Measurements from ENCODE around the gene CDH24. TPM values are rescaled to one million over a fixed set of nuclear protein-coding genes. Genes with fewer than 3 reads are reported as not detected.

The CDH24 gene
- total RNA-seq, 6 donors from 2014 or later, result 2.0 to 8.0 (median 4.2) TPM

GRCh38 chr14:23002592-23002991 lies 54.7 kb downstream of the CDH24 start:
- Histone ChIP-seq H3K27me3 (no peaks in the 10 kb centered on the region), H3K27ac (no peak overlapping the region), H3K9me3 (no peaks in the 10 kb centered on the region), H3K4me3 (no peak overlapping the region), H3K36me3 (peaks cover 0 to 12% (median 2%) of the 10 kb centered on the region in 4 donors), H3K4me1 (peaks cover 10 to 14% (median 11%) of the 10 kb centered on the region in 4 donors)
- DNase-seq (no peak), ATAC-seq (ENCODE audit: low FRiP score in 2 of 2) (no peak)
- no peak for TF ChIP-seq CTCF (IDR thresholded peaks at IDR 0.05)
- no peak for TF ChIP-seq EP300 (IDR thresholded peaks at IDR 0.05)
- 95 to 98% methylated on average over 3 of the region's 3 CpGs for whole genome bisulfite sequencing, 2 donors

DNA sequence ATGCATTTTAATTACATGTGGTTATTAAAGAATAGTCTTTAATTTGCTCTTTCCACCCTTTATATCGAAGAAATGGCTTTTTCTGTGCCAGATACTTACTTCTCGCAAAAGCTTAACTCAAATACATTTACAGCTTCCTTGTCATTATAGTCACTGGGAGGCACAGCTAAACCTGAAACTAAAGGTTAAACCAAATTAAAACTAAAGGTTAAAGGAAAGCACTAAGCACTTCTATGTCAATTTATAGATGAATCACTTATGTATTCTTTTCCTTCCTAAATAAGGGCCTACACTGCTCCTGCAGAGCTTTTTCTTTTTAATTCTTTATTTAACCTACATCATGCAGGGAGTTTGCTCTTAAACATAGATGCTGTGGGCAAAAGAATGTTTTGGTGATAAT lies 56.5 kb downstream of the CDH24 start:
- H3K27ac ChIP-seq, result no peak overlapping the region
- peaks cover 0 to 12% (median 2%) of the 10 kb centered on the region in 4 donors for H3K36me3 ChIP-seq
- no peaks in the 10 kb centered on the region for H3K9me3 ChIP-seq
- peaks cover under 1 to 8% (median 3%) of the 10 kb centered on the region in 4 donors for H3K4me1 ChIP-seq
- no peaks in the 10 kb centered on the region for H3K27me3 ChIP-seq
- ATAC-seq (ENCODE audit: low FRiP score in 2 of 2) (no peak), DNase-seq (no peak)
- H3K4me3 ChIP-seq, result no peak overlapping the region
- 93 to 100% methylated on average over 2 of the region's 2 CpGs for WGBS, 2 donors
- TF ChIP-seq POLR2A (IDR thresholded peaks at IDR 0.05) (no peak), EP300 (IDR thresholded peaks at IDR 0.05) (no peak), CTCF (IDR thresholded peaks at IDR 0.05) (no peak), POLR2AphosphoS5 (IDR thresholded peaks at IDR 0.05) (no peak)

DNA sequence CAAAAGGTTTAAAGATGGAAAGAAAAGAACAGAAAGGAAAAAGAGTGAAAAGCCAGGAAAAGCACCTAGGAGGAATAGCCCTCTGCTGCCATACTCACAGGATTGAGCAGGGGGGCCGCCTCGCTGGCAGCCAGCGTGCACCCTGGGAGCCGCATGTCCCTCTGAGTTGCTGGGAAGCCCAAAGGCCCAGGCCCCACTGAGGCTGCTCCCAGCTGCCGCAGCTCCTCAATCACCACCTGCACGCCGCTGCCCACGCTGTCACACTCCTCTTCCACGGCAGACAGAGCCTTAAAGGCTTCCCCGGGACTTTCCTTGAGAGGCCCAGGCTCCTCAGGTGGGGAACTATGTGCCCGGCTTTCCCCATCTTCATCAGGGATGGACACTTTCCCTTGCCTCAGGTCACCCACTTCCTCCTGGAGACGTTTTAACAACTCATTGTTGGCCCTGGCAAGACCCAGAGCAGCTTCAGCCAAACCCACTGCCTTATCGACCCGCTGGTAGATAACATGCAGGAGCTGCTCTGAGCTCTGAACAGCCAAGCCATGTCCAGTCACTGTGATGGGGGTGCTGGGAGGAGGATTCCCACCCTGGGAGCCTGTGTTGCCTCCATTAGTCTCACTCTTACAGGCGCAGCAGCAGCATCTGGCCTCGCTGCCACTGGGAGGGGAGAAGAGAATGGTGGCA lies 58.8 kb downstream of the CDH24 start:
- no peaks in the 10 kb centered on the region for H3K9me3 ChIP-seq
- peaks cover 0 to 12% (median 2%) of the 10 kb centered on the region in 4 donors for H3K36me3 ChIP-seq
- no peak overlapping the region for H3K4me3 ChIP-seq
- no peak overlapping the region for H3K27ac ChIP-seq
- TF ChIP-seq CTCF (IDR thresholded peaks at IDR 0.05) (no peak), POLR2AphosphoS5 (IDR thresholded peaks at IDR 0.05) (no peak), POLR2A (IDR thresholded peaks at IDR 0.05) (no peak), EP300 (IDR thresholded peaks at IDR 0.05) (no peak)
- 90 to 92% methylated on average over 16 of the region's 16 CpGs for WGBS, 2 donors
- peak in 1 of 2 donors; percentile 41 for DNase-seq
- peaks cover 6 to 14% (median 9%) of the 10 kb centered on the region in 4 donors for H3K4me1 ChIP-seq
- no peaks in the 10 kb centered on the region for H3K27me3 ChIP-seq
- ATAC-seq (ENCODE audit: low FRiP score in 2 of 2), result no peak

GRCh38 chr14:22997676-22998323 lies 59.5 kb downstream of the CDH24 start:
- no peaks in the 10 kb centered on the region for H3K9me3 ChIP-seq
- peaks cover 0 to 12% (median 2%) of the 10 kb centered on the region in 4 donors for H3K36me3 ChIP-seq
- H3K27me3 ChIP-seq, result no peaks in the 10 kb centered on the region
- peaks cover 6 to 14% (median 9%) of the 10 kb centered on the region in 4 donors for H3K4me1 ChIP-seq
- no peak overlapping the region for H3K4me3 ChIP-seq
- no peak overlapping the region for H3K27ac ChIP-seq
- no peak for DNase-seq
- no peak for ATAC-seq (ENCODE audit: low FRiP score in 2 of 2)
- 79 to 84% methylated on average over 9 of the region's 9 CpGs for WGBS, 2 donors
- TF ChIP-seq EP300 (IDR thresholded peaks at IDR 0.05) (no peak), POLR2AphosphoS5 (IDR thresholded peaks at IDR 0.05) (no peak), CTCF (IDR thresholded peaks at IDR 0.05) (no peak), POLR2A (IDR thresholded peaks at IDR 0.05) (no peak)

Other genes with a start within 250 kb of the CDH24 start
- 100 to 1,000 TPM in 2 of 6 donors, 10 to 100 TPM in 4; 55.0 to 120 (median 99.1) TPM for gene SLC7A7, start 242.1 kb downstream of the CDH24 start, total RNA-seq
- 10 to 100 TPM in 5 of 6 donors, 1 to 10 TPM in 1; 9.4 to 88.2 (median 34.1) TPM for gene MRPL52, start 227.6 kb downstream of the CDH24 start, total RNA-seq
- gene MMP14, start 220.9 kb downstream of the CDH24 start, total RNA-seq, result 100 to 1,000 TPM in 3 of 6 donors, 10 to 100 TPM in 3; 53.4 to 157 (median 104) TPM
- 100 to 1,000 TPM in 5 of 6 donors, 10 to 100 TPM in 1; 90.2 to 169 (median 149) TPM for gene LRP10, start 185.8 kb downstream of the CDH24 start, total RNA-seq
- 1 to 10 TPM; 1.0 to 6.3 (median 1.2) TPM for gene REM2, start 174.3 kb downstream of the CDH24 start, total RNA-seq
- 10 to 100 TPM; 63.3 to 96.8 (median 91.9) TPM for gene RBM23, start 138.4 kb downstream of the CDH24 start, total RNA-seq
- gene PRMT5, start 128.1 kb downstream of the CDH24 start, total RNA-seq, result 10 to 100 TPM; 21.4 to 51.3 (median 39.2) TPM
- 100 to 1,000 TPM in 2 of 6 donors, 10 to 100 TPM in 4; 44.3 to 137 (median 78.9) TPM for gene HAUS4, start 100.4 kb downstream of the CDH24 start, total RNA-seq
- 10 to 100 TPM; 34.4 to 50.3 (median 39.5) TPM for gene AJUBA, start 75.0 kb downstream of the CDH24 start, total RNA-seq
- 10 to 100 TPM in 4 of 6 donors, 1 to 10 TPM in 2; 7.1 to 12.9 (median 11.4) TPM for gene C14orf93, start 47.4 kb downstream of the CDH24 start, total RNA-seq
- 100 to 1,000 TPM in 2 of 6 donors, 10 to 100 TPM in 4; 58.7 to 147 (median 86.1) TPM for gene PSMB5, start 22.6 kb downstream of the CDH24 start, total RNA-seq
- gene PSMB11, start 15.3 kb downstream of the CDH24 start, total RNA-seq, result not detected
- 100 to 1,000 TPM in 5 of 6 donors, 10 to 100 TPM in 1; 91.1 to 350 (median 139) TPM for gene ACIN1, start 37.6 kb upstream of the CDH24 start, total RNA-seq
- 10 to 100 TPM in 5 of 6 donors, 1 to 10 TPM in 1; 4.9 to 52.5 (median 35.7) TPM for gene C14orf119, start 38.0 kb upstream of the CDH24 start, total RNA-seq
- gene CIROP, start 47.5 kb upstream of the CDH24 start, total RNA-seq, result not detected
- gene CEBPE, start 61.7 kb upstream of the CDH24 start, total RNA-seq, result under 1 TPM in 2 of 6 donors, not detected in 4; 0.31 to 0.77 TPM
- 10 to 100 TPM; 30.4 to 58.2 (median 42.0) TPM for gene SLC7A8, start 126.1 kb upstream of the CDH24 start, total RNA-seq
- not detected for gene RNF212B, start 180.4 kb upstream of the CDH24 start, total RNA-seq
- 10 to 100 TPM in 4 of 6 donors, 1 to 10 TPM in 2; 3.9 to 13.7 (median 11.2) TPM for gene HOMEZ, start 228.6 kb upstream of the CDH24 start, total RNA-seq
- gene PPP1R3E, start 245.3 kb upstream of the CDH24 start, total RNA-seq, result 10 to 100 TPM in 4 of 6 donors, 1 to 10 TPM in 2; 6.7 to 95.3 (median 12.8) TPM
- gene BCL2L2, start 249.3 kb upstream of the CDH24 start, total RNA-seq, result 10 to 100 TPM; 38.8 to 53.8 (median 47.3) TPM

All from upper lobe of left lung (tissue), 6 donors.